HG03460 (cell line): ENCODE data around the gene ZNF107.
"Not testable (repeated sequence)": the region's sequence is repeated elsewhere in the genome, so short reads cannot be mapped to it uniquely, and the experiment has no call there.

Source experiments
- ATAC-seq: cut with Tn5 transposase; IDR thresholded peaks from one replicate; pipeline ENCODE4 v1.9.1; 2021; ENCODE audit not compliant: unreplicated experiment

The ZNF107 gene

GRCh38 chr7:64642875-64643274 is 23.1 kb upstream of the ZNF107 start:
- ATAC-seq: no peak

- ATAC-seq: no peak
Observed at GRCh38 chr7:64643566-64643965, 22.4 kb upstream of the ZNF107 start.

- no peak for ATAC-seq
Observed at GRCh38 chr7:64651203-64651602, 14.7 kb upstream of the ZNF107 start.

GRCh38 chr7:64651632-64652165 is 14.2 kb upstream of the ZNF107 start:
- ATAC-seq: no peak

GRCh38 chr7:64653721-64654401 is 12.1 kb upstream of the ZNF107 start:
- no peak for ATAC-seq

DNA sequence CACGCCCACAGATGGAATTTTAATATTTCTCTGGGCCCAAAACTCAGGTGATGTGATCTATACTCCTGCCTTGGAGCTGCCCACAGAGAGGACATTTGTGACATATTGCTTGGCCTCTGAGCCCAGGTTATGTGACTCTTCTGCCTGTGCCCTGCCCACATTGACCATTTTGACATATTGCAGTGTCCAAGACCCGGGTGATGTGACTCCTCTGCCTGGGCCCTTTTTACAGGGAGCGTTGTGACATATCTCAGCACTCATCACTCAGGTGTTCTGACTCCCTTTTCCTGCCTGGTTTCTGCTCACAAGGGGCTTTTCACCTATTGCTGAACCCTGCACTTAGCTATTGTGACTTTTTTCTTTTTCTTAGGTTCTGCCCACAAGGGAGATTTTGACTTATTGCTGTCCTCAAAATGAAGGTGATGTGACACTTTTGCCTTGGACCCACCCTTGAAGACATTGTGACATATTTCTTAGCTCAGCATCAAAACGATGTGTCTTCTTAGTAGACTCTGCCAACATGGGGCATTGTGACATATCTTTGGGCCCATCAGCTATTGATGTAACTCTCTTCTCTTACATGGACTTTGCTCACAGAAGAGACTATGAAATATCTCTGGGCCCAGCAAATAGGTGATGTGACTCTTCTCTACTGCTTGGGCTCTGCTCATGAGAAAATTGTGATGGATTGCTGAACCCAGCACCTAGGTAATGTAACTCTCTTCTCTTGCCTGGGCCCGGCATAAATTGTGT is 11.0 kb upstream of the ZNF107 start:
- no peak for ATAC-seq

DNA sequence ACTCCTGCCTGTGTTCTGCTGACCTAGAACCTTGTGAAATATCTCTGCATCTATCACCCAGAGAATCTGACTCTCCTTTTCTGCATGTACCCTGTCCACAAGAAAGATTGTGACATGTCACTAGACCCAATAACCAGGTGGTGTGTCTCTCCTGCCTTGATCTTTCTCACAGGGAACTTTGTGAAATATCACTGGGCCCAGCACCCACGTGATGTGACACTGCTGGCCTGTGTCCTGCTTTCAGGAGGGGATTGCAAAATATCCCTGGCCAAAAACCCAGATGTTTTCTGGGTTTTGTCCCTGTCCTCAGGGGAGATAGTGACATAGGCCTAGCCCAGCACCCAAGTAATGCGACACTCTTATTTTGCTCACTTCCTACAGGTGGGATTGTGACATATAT is 10.1 kb upstream of the ZNF107 start:
- no peak for ATAC-seq

DNA sequence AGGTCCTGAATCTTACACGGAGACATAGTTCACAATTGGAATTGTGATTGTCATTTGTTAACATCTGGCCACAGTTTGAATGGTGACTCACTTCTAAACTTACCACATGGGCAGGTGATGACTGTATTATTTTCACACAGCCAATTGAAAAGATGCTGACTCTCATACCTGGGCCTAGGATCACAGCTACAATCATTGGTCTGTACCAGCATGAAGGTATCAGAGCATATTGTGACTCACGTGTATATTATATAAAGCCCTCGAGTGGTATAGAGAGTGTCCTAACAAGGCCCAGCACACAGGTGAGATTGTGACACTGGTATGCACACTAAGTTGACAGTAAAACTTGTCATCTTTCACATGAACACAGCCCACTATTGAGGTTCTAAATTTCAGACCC is 9.4 kb upstream of the ZNF107 start:
- no peak for ATAC-seq

- not testable (repeated sequence) for ATAC-seq
Observed at GRCh38 chr7:64662091-64662490, 3.8 kb upstream of the ZNF107 start.

- ATAC-seq: no peak
Observed at GRCh38 chr7:64666663-64667050, 724 bp downstream of the ZNF107 start.

- no peak for ATAC-seq
Observed at GRCh38 chr7:64667311-64667710, 1.4 kb downstream of the ZNF107 start.

DNA sequence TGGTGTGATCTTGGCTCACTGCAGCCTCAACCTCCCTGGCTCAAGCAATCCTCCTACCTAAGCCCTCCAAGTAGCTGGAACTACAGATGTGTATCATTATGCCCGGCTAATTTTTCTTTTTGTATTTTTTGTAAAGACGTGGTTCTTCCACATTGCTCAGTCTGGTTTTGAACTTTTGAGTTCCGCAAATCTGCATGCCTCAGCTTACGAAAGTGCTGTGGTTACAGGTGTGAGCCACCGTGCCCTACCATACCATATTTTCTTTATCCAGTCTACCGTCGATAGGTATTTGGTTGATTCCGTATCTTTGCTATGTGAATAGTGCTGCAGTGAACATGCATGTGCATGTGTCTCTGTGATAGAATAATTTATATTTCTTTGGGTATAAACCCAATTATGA is 6.5 kb downstream of the ZNF107 start:
- ATAC-seq: no peak

GRCh38 chr7:64685091-64685490 is 19.2 kb downstream of the ZNF107 start:
- ATAC-seq: no peak

- ATAC-seq: no peak
Observed at GRCh38 chr7:64685741-64686140, 19.8 kb downstream of the ZNF107 start.

GRCh38 chr7:64686493-64687184 is 20.7 kb downstream of the ZNF107 start:
- no peak for ATAC-seq

- no peak for ATAC-seq
Observed at GRCh38 chr7:64687249-64687648, 21.3 kb downstream of the ZNF107 start.

DNA sequence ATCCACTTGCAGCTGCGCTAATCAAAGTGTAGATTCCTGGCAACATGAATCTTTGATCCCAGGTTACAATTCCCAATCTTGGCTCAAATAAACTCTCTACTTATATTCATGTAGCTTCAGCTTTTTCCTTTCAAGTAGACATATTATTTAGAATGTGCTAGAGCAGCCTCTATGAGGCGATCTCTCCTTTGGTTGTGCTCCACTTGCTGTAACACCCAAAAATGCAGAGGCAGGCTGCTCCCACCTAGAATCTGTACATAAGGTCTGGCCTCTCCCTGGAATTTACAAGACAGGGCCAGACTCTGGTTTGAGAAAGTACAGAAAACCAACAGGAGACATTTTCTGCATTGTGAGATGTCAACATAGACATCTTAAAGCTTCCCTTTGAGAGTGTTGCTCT is 23.1 kb downstream of the ZNF107 start:
- ATAC-seq: no peak

- ATAC-seq: no peak
Observed at GRCh38 chr7:64691831-64692230, 25.9 kb downstream of the ZNF107 start.

DNA sequence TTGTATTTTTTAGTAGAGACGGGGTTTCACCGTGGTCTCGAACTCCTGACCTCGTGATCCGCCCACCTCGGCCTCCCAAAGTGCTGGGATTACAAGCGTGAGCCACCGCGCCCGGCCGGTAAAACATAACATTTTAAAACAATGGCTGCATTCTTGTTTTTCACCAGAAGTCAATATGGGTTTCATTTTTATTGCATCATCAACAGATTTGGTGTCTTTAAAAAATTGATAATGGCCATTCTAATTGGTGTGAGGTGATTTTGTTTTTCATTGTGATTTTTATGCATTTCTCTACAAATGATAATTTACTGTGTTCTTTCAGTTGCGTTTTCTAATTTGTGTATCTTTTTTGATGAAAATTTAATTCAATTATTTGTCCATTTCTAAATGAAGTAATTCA is 31.9 kb downstream of the ZNF107 start:
- not testable (repeated sequence) for ATAC-seq

GRCh38 chr7:64706625-64707292 is 40.8 kb downstream of the ZNF107 start:
- no peak for ATAC-seq

- ATAC-seq: not testable (repeated sequence)
Observed at GRCh38 chr7:64717896-64718295, 52.0 kb downstream of the ZNF107 start.
